T1000 (cell line): ENCODE data around the gene CAST.

Experiments
- DNase-seq: peaks from one replicate; lab custom pipeline; 2025; ENCODE audit warnings: mixed read lengths; lab: John Stamatoyannopoulos, UW

The CAST gene

GRCh38 chr5:96642281-96642640 is 19.9 kb upstream of the CAST start:
- DNase-seq = no peak

DNA sequence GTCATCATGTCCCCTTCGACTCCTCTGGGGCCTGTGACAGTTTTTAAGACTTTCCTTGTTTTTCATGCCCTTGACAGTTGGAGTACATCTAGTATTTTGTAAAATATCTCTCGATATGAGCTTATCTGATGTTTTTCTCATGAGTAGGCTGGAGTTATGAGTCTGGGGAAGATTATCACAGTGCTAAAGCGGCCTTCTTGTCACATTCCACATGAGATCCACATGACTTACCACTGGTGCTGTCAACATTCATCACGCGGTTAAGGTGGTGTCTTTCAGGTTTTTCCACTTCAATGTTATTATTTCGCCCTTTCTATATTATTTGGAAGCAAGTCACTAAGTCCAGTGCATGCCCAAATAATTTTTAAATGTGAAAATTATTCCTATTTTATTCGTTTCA is 17.1 kb upstream of the CAST start:
- DNase-seq = no peak

DNA sequence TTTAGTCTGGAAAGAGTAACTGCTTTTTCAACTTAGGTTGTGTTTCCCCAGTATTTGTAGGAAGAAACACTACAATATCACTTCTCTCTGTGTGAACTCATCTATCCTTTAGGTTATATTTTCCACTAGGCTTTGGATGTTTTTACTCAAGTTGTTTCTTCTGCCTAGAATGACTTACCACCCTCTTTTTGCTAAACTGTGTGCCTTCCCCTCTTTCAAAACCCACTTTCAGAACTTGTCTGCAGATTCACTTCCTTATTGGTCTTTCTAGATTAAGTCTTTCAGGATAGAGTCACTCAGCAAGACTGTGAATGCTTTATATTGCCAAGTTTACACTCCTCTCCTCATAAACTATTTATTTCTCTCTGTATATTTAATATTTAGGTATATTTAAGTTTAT is 14.2 kb upstream of the CAST start:
- no peak for DNase-seq

GRCh38 chr5:96648593-96648992 is 13.6 kb upstream of the CAST start:
- DNase-seq = no peak

- DNase-seq = no peak
Observed at GRCh38 chr5:96649251-96649662, 12.9 kb upstream of the CAST start.

- DNase-seq = no peak
Observed at GRCh38 chr5:96649681-96650540, 12.3 kb upstream of the CAST start.

- DNase-seq = no peak
Observed at GRCh38 chr5:96651047-96651446, 11.1 kb upstream of the CAST start.

DNA sequence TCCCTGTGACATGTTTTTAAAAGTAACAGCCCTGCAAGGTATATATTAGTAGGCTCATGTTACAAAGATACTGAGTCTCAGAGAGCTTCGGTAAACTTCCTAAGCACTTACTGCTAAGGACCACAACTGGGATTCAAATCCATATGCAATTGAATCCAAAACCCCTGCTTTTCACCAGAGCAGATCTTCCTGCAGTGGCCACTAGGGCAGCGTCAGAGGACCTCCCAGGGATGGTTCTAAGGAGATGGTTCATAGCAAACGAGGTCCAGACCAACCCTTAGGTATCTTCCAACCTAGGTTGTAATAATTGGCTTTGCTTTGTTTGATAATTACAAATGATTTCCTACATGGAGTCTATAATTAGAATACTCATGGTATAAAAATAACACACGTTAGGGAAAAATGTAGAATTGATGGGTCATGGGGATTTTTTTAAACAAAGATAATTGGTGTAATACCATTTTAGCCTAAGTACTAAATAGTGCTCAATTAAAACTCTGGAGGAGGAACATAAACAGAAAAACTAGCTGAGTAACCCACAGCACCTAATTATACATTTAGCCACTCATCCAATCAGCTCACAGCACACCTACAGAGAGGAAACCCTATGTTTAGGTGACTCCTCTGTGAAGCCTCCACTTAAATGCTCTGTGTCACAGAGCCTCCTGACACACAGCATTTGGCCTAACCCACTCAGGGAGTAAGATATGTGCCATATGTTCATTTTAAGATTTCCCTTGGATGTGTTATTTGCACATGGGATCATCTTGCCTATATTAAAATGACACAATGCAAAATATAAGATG is 10.0 kb upstream of the CAST start:
- DNase-seq = no peak

DNA sequence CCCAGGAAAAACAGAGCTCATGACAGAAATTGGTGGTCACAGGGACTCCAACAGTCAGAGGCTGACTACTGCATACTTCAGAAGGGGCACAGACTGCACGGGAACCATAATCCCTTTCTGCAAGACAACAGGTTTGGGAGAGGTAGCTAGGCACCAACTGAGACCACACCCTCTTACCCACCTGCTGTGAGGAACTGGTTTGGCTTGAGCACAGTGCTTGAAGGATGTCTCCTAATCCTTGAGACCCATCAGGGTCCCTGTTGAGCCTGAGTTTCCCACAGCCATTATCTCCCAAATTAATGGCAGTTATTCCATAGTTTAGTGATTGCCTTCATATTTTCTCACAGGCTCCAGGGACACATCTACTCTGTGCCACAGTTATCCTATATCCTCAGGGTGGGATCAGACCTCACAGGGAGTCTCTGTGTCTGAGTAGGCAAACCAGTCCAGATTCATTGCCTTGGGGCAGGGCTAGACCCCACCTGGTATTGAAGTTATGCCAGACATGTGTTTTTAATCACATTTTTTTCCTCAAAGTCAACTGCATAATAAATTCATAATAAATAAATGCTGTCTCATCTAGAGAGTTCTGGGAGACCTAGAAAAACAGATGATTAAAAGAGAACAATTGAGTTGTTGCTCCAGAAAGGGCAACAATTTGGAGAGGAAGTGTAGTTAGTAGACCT is 9.3 kb upstream of the CAST start:
- peak; percentile 75 for DNase-seq

DNA sequence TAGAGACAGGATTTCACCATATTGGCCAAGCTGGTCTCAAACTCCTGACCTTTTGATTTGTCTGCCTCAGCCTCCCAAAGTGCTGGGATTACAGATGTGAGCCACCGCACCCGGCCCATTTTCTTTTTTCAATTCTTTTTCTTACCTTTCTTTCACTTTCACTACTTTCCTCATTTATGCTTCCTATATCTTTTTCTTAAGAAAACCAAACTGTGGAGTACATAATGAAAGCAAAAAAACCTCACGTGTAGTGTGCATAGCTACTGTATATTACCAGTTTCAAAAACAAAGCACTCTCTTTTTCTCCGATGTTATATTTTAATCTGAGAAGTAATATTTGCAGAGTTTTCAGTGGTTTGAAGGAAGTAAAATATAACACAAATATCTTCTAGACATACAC is 8.0 kb upstream of the CAST start:
- no peak for DNase-seq

DNA sequence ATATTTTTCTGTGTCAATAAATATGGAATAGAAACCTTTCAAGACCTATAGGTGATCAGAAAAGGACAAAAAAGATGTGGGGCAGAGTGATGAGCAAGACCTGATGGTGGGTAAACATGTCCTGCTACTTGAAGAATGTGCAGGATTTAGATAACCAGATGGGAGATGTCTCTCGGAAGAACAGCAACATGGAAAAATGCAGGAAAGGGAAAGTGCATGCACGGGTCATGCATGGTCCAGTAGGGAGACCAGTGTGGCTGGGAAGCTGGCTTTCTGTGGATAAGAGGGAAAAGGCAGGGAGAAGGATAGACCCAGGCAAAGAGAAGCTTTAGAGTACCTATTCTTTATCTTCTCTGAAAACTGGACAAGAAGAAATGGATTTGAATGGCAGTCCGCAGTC is 7.1 kb upstream of the CAST start:
- DNase-seq = no peak

DNA sequence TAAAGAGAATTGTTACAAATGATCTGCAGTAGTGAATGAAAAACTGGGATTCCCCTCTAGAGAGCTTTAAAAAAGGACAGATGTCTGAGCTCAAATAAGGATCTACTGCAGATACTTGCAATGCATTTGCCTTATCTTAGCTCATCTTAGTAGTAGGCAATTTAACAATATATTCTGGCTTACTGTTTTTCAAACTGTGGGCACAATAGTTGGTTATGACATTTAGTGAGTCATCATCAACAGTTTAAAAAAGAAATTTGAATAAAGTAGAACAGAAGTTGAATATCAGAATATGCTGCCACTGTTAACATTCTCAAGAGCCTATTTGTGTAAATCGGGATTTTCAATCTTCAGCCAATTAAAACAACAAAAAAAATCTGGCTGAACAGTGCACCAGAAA is 6.7 kb upstream of the CAST start:
- DNase-seq = no peak

DNA sequence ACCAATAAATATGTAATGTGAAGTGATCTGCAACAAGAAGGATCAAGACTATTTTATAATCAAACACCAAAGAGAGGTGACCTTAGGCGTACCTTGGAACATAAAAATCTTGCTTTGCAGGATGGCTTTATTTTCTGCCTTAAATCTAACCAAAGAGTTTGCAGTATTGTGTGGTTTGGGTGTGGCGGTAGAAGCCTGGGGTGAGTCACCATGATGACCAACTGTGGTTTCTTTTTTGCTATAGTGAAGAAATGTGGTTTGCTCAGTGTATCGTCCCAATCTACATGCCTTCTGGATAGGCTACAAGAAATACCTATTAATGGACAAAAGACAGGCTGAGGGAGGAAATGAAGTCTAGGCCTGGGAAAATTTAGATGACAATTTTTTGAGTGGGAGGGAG is 5.1 kb upstream of the CAST start:
- DNase-seq = peak; percentile 22

DNA sequence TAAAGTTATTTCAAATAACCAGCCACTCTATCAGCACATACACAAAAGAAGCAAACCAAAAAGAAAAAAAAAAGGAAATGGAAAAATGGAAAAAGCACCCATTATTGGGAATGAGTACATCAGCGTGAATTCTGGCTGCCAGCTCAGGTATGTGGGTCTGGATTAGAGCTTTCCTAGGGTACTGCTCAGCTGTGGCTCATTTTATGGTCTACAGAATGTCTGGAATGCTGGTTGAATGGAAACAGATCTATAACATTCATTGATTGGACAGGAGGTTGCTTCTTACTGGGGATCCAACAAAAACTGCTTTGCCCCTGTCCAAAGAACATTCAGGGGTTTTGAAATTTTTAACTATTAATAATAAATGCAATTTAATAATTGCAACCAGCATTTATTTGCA is 3.9 kb upstream of the CAST start:
- no peak for DNase-seq

GRCh38 chr5:96659170-96659569 is 3.0 kb upstream of the CAST start:
- DNase-seq = no peak

GRCh38 chr5:96660971-96661854 is 963 bp upstream of the CAST start:
- DNase-seq = no peak

- peak; percentile 85 for DNase-seq
Observed at GRCh38 chr5:96662725-96663518, 746 bp downstream of the CAST start.

DNA sequence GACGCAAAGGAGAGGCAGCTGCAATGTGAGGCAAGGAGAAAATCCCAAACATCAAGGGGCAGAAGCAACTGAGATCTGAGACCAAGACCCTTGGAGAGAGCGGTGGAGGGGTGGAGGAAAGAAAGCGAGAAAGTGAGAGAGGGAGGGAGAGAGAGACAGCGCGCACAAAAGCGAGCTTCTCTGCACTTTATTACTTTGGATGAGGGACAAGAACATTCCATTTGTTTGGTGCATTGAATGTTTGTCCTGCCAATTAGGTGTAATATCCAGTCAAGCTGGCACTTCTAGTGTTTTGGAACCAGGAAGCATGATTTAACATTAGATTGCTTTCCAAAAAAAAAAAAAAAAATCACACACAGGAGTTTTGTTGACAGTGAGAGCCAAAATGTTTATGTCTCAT is 1.4 kb downstream of the CAST start:
- no peak for DNase-seq

DNA sequence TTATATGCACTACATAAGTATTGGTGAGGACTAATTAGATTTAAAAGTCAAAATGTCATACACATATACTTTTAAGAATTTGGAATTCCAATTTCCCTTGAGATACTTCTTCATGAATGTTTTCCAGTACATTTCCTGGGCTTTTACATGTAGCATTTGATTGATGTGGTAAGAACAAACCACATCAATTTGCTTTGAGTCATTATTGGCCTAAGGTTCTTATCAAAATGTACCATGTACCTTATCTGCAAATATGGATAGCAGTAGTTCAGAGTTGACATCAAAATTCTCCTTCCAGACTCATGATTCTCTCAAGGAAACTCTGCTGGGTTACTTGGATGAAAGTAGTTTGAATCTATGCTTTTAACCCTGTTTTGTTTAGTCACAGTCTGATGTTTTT is 2.5 kb downstream of the CAST start:
- no peak for DNase-seq

DNA sequence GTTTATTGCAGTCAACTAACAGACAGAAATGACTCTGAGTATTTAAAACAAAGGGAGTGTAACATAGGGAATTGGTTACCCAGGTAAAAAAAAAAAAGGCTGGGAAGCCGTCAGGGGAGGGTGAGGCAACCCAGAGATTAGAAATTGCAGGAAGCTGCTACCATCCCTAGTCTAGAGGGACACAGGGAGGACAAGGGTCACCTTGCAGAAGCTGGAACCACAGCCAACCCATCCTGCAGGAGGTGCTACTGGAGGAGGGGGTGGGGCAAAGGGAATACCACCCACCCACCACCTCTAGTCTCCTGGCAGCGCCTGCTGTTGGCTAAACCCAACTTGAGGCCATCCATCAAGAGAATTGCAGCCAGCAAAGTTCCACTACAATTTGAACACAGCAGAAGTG is 6.5 kb downstream of the CAST start:
- no peak for DNase-seq

GRCh38 chr5:96669909-96670308 is 7.7 kb downstream of the CAST start:
- no peak for DNase-seq
